Activated T-helper 17 cell treated with anti-CD3 and anti-CD28 coated beads, Interleukin-2, amount 50 U/mL, for 72 hours (primary cell): ENCODE measurements around the gene ERBB4. TPM values are rescaled to one million over a fixed set of nuclear protein-coding genes. Genes with fewer than 3 reads are reported as not detected.

Experiments
- ATAC-seq: fragments of 150-1000 bp; cut with Tn5 transposase; replicated peaks from 2 replicates; pipeline ENCODE4 v1.10.0; 2021; ENCODE audit warnings: mild to moderate bottlenecking, moderate library complexity
- H3K27ac Mint-ChIP-seq: one replicate; pipeline ENCODE4 v1.8.0; 2022; ENCODE audit warnings: mixed read lengths
- H3K27me3 Mint-ChIP-seq: one replicate; pipeline ENCODE4 v1.8.0; 2022; ENCODE audit warnings: mixed read lengths
- H3K36me3 Mint-ChIP-seq: one replicate; pipeline ENCODE4 v1.8.0; 2022; ENCODE audit warnings: low read depth, mild to moderate bottlenecking, mixed read lengths
- H3K4me1 Mint-ChIP-seq: one replicate; pipeline ENCODE4 v1.8.0; 2022; ENCODE audit warnings: mixed read lengths
- H3K4me3 Mint-ChIP-seq: one replicate; pipeline ENCODE4 v1.8.0; 2022; ENCODE audit warnings: mild to moderate bottlenecking, mixed read lengths
- H3K9me3 Mint-ChIP-seq: one replicate; pipeline ENCODE4 v1.8.0; 2022; ENCODE audit warnings: mixed read lengths
- total RNA-seq, 2 donors: library from RNA; stranded (reverse); gene quantifications; one replicate each; pipeline ENCODE4 v1.2.3, GENCODE V29; 2022

The ERBB4 gene
- total RNA-seq, 2 donors from 2014 or later, result not detected

GRCh38 chr2:211823886-211824479 is 714.6 kb downstream of the ERBB4 start:
- Mint-ChIP-seq H3K27me3 (no peaks in the 10 kb centered on the region), H3K4me1 (no peaks in the 10 kb centered on the region), H3K9me3 (peaks cover 6% of the 10 kb centered on the region), H3K27ac (no peak overlapping the region), H3K36me3 (no peaks in the 10 kb centered on the region), H3K4me3 (no peak overlapping the region)
- ATAC-seq, result no peak

DNA sequence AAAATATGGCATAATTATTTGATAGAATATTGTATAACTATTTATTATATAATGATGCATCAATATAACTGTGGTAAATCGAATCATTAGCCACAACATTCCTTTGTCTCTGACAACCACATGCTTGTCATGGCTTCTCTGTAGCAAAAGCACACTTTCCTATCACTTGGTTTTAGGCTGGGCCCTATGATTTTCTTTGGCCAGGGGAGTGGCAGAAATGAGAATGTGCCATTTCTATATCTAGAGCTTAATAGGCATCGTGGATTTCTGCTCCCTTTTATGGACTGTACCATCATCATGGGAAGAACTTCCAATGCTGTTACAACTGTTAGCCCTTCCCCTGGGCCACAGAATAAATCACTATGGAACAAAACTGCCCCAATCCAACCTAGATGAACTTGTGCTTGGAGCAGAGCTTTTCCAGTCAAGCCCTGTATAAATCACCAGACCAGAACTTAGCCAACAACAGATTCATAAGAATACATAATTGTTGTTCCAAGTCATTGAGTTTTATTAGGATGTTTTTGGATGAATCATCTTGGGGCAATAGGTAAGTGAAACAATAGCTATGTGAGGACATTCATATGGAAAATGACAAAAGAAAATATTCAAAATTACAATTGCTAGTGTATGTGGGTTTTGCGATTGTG is 715.8 kb downstream of the ERBB4 start:
- no peak for ATAC-seq
- no peaks in the 10 kb centered on the region for H3K36me3 Mint-ChIP-seq
- H3K4me3 Mint-ChIP-seq, result no peak overlapping the region
- peaks cover 6% of the 10 kb centered on the region for H3K9me3 Mint-ChIP-seq
- H3K27ac Mint-ChIP-seq, result no peak overlapping the region
- no peaks in the 10 kb centered on the region for H3K27me3 Mint-ChIP-seq
- H3K4me1 Mint-ChIP-seq, result no peaks in the 10 kb centered on the region

DNA sequence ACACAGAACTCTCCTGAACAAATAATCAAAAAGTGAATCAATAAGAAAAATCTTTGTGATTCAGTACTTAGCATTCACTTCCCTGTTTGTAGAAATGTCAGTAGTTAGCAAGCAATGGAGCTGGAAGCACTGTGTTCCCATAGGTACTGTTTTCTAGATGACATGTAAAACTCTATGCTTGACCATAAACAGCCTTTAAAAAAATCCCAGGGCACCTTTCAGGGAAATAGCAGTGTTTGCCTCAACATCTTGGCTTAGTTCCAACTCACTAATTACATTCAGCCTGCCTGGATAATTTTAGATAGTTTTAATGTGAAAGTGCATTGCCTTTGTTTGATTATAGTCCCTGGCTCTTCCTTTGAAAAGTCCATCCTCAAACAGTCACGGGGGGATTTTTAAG is 721.8 kb downstream of the ERBB4 start:
- H3K4me1 Mint-ChIP-seq, result no peaks in the 10 kb centered on the region
- H3K9me3 Mint-ChIP-seq, result peaks cover 6% of the 10 kb centered on the region
- H3K27me3 Mint-ChIP-seq, result no peaks in the 10 kb centered on the region
- no peak overlapping the region for H3K4me3 Mint-ChIP-seq
- no peaks in the 10 kb centered on the region for H3K36me3 Mint-ChIP-seq
- ATAC-seq, result no peak
- no peak overlapping the region for H3K27ac Mint-ChIP-seq

DNA sequence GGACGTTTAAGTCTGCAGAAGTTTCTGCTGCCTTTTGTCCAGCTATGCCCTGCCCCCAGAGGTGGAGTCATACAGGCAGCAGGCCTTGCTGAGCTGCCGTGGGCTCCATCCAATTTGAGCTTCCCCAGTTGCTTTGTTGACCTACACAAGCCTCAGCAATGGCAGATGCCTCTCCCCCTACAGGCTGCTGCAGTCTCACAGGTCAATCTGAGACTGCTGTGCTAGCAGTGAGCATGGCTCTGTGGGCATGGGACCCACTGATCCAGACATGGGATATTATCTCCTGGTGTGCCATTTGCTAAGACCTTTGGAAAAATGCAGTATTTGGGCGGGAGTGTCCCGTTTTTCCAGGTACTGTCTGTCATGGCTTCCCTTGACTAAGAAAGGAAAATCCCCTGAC is 726.0 kb downstream of the ERBB4 start:
- H3K4me3 Mint-ChIP-seq, result no peak overlapping the region
- no peak for ATAC-seq
- H3K27ac Mint-ChIP-seq, result no peak overlapping the region
- no peaks in the 10 kb centered on the region for H3K27me3 Mint-ChIP-seq
- peaks cover 4% of the 10 kb centered on the region for H3K9me3 Mint-ChIP-seq
- no peaks in the 10 kb centered on the region for H3K4me1 Mint-ChIP-seq
- no peaks in the 10 kb centered on the region for H3K36me3 Mint-ChIP-seq

- Mint-ChIP-seq H3K4me1 (no peaks in the 10 kb centered on the region), H3K27ac (no peak overlapping the region), H3K9me3 (no peaks in the 10 kb centered on the region), H3K4me3 (no peak overlapping the region), H3K27me3 (no peaks in the 10 kb centered on the region), H3K36me3 (no peaks in the 10 kb centered on the region)
- no peak for ATAC-seq
These were observed 735.9 kb downstream of the ERBB4 start for GRCh38 chr2:211802666-211803065.

DNA sequence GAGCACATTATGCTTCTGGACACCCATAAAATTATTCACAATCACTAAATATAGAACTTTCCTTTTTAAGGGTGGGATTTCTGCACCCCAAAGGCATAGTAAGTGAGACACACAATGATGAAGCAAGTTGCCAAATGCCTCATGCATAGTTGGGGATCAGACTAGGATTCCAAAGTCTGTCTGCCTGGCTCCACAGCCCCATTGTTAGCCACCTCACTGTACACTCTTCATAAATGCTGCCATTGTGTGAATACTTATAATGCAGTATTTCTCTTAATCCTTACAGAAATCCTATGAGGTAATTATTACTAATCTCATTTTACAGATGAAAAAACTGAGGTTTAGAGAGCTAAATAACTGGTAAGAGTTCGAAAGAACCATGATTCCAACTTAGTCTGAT is 738.6 kb downstream of the ERBB4 start:
- Mint-ChIP-seq H3K27me3 (no peaks in the 10 kb centered on the region), H3K4me1 (no peaks in the 10 kb centered on the region), H3K9me3 (no peaks in the 10 kb centered on the region), H3K27ac (no peak overlapping the region), H3K4me3 (no peak overlapping the region), H3K36me3 (no peaks in the 10 kb centered on the region)
- ATAC-seq, result no peak

- Mint-ChIP-seq H3K27ac (no peak overlapping the region), H3K4me3 (no peak overlapping the region), H3K4me1 (no peaks in the 10 kb centered on the region), H3K27me3 (no peaks in the 10 kb centered on the region), H3K36me3 (no peaks in the 10 kb centered on the region), H3K9me3 (no peaks in the 10 kb centered on the region)
- ATAC-seq, result no peak
These were observed 739.7 kb downstream of the ERBB4 start for GRCh38 chr2:211798868-211799267.

DNA sequence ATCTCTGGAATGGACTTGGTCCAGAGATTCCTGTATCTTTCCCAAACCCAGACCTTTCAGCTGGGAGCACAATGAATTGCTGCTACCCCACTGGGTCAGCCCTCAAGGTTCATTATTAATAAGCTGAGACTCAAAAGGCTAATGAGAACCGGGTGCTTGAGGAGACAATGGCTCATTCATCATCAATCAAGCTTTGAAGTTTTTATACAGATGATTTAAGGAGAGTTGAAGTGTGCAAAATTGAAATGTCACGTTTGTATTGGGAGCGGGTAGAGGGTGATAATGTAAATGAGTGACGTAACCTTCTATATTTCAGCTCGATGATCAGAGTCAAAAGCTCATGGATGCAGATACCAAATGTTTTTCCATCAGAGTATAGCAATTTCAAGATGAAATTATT is 744.9 kb downstream of the ERBB4 start:
- H3K9me3 Mint-ChIP-seq, result no peaks in the 10 kb centered on the region
- H3K27me3 Mint-ChIP-seq, result no peaks in the 10 kb centered on the region
- no peaks in the 10 kb centered on the region for H3K36me3 Mint-ChIP-seq
- H3K27ac Mint-ChIP-seq, result no peak overlapping the region
- H3K4me1 Mint-ChIP-seq, result no peaks in the 10 kb centered on the region
- no peak overlapping the region for H3K4me3 Mint-ChIP-seq
- no peak for ATAC-seq

DNA sequence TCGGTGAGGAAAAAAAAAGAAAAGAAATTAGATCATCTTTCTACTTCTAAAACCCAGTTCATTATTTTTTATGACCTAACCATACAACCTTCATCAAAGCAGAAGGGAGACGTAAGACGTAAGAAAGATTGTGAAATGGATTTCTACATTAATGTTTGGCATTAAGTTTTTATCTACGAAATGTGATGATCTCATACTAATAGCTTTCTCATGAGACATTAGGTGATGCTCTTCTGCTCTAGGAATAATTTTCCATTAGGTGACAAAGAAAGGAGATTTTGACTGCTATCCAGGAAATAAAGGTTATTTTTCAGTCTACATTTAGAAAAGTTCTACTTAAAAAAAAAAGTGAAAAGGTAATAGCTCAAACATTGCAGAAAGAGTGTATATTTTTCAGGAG is 748.6 kb downstream of the ERBB4 start:
- peaks cover 3% of the 10 kb centered on the region for H3K27me3 Mint-ChIP-seq
- no peak overlapping the region for H3K4me3 Mint-ChIP-seq
- no peaks in the 10 kb centered on the region for H3K36me3 Mint-ChIP-seq
- H3K4me1 Mint-ChIP-seq, result no peaks in the 10 kb centered on the region
- H3K9me3 Mint-ChIP-seq, result peaks cover 3% of the 10 kb centered on the region
- no peak for ATAC-seq
- H3K27ac Mint-ChIP-seq, result no peak overlapping the region

DNA sequence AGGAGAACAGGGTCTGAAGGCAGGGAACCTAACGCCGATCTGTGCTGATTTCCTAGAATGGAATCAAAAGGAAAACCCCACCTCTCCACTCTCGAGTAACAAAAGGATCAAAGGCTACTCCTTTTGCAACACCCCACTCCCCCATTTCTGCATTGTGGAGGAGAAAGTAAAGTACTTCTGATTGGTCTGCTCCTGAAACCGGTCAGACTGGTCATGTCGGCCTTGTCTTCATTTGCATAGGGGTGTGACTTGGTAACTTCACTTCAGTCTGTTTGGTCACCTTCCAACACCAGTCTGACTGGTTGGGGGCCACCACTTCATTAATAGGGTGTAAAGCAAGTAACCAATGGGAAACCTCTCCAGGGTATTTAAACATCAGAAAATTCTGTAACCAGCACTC is 771.9 kb downstream of the ERBB4 start:
- no peaks in the 10 kb centered on the region for H3K4me1 Mint-ChIP-seq
- no peaks in the 10 kb centered on the region for H3K27me3 Mint-ChIP-seq
- ATAC-seq, result no peak
- H3K27ac Mint-ChIP-seq, result no peak overlapping the region
- no peaks in the 10 kb centered on the region for H3K36me3 Mint-ChIP-seq
- H3K9me3 Mint-ChIP-seq, result no peaks in the 10 kb centered on the region
- H3K4me3 Mint-ChIP-seq, result no peak overlapping the region

GRCh38 chr2:211762479-211762878 is 776.1 kb downstream of the ERBB4 start:
- Mint-ChIP-seq H3K9me3 (no peaks in the 10 kb centered on the region), H3K27ac (no peak overlapping the region), H3K36me3 (no peaks in the 10 kb centered on the region), H3K4me1 (no peaks in the 10 kb centered on the region), H3K4me3 (no peak overlapping the region), H3K27me3 (no peaks in the 10 kb centered on the region)
- ATAC-seq, result no peak

- ATAC-seq, result no peak
- no peaks in the 10 kb centered on the region for H3K27me3 Mint-ChIP-seq
- no peaks in the 10 kb centered on the region for H3K9me3 Mint-ChIP-seq
- no peak overlapping the region for H3K4me3 Mint-ChIP-seq
- H3K36me3 Mint-ChIP-seq, result no peaks in the 10 kb centered on the region
- no peaks in the 10 kb centered on the region for H3K4me1 Mint-ChIP-seq
- H3K27ac Mint-ChIP-seq, result no peak overlapping the region
These were observed 778.5 kb downstream of the ERBB4 start for GRCh38 chr2:211760103-211760502.

- Mint-ChIP-seq H3K36me3 (no peaks in the 10 kb centered on the region), H3K27me3 (no peaks in the 10 kb centered on the region), H3K4me1 (no peaks in the 10 kb centered on the region), H3K9me3 (no peaks in the 10 kb centered on the region), H3K4me3 (no peak overlapping the region), H3K27ac (no peak overlapping the region)
- no peak for ATAC-seq
These were observed 782.3 kb downstream of the ERBB4 start for GRCh38 chr2:211756266-211756665.

GRCh38 chr2:211755187-211755586 is 783.4 kb downstream of the ERBB4 start:
- H3K9me3 Mint-ChIP-seq, result no peaks in the 10 kb centered on the region
- no peak overlapping the region for H3K27ac Mint-ChIP-seq
- no peak overlapping the region for H3K4me3 Mint-ChIP-seq
- no peaks in the 10 kb centered on the region for H3K36me3 Mint-ChIP-seq
- no peak for ATAC-seq
- H3K4me1 Mint-ChIP-seq, result no peaks in the 10 kb centered on the region
- no peaks in the 10 kb centered on the region for H3K27me3 Mint-ChIP-seq

DNA sequence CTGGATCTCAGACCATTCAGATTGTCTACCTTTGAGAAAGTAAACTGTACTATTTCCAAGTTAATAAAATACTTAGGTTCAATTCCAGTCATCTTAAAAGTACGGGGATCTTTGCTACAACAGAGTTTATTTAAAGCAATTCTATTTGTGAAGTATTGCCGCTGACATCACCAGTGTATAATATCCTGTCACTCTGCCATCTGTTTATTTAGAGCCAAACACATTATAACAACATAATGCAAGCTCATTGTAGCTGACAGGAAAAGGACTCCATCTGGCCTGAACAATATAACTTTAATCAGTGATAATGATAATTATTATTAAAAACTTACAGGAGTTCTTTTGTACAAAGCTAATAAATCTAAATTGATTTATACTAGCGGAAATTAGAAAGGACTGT is 786.8 kb downstream of the ERBB4 start:
- Mint-ChIP-seq H3K36me3 (no peaks in the 10 kb centered on the region), H3K9me3 (no peaks in the 10 kb centered on the region), H3K4me1 (no peaks in the 10 kb centered on the region), H3K4me3 (no peak overlapping the region), H3K27ac (no peak overlapping the region), H3K27me3 (no peaks in the 10 kb centered on the region)
- ATAC-seq, result no peak

DNA sequence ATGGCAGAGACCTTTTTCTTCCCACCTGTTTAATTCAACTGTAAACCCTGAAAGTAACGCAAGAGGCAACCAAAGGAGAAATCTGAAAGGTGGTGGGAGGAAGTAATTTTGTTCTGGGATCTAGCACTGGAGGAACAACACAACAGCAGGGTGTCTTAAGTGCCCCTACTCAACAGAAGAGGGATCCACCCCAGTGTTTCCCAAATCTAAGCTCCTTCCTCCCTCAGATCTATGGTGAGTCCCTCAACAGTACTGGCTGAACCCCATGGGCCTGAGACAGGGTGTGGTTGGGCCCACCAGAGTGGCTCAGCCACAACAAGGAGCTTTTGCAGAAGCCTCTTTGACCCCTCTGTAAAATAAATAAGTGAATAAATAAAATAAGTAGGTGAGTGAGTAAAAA is 790.3 kb downstream of the ERBB4 start:
- no peak overlapping the region for H3K4me3 Mint-ChIP-seq
- no peaks in the 10 kb centered on the region for H3K9me3 Mint-ChIP-seq
- no peaks in the 10 kb centered on the region for H3K4me1 Mint-ChIP-seq
- H3K36me3 Mint-ChIP-seq, result no peaks in the 10 kb centered on the region
- ATAC-seq, result no peak
- H3K27me3 Mint-ChIP-seq, result no peaks in the 10 kb centered on the region
- no peak overlapping the region for H3K27ac Mint-ChIP-seq
